ENCODE results near the gene EPS15. TPM values are rescaled to one million over a fixed set of nuclear protein-coding genes. Genes with fewer than 3 reads are reported as not detected.

EPS15 gene
- total and polyA plus RNA-seq, 12 donors, result 31.7 to 180 (median 104) TPM

DNA sequence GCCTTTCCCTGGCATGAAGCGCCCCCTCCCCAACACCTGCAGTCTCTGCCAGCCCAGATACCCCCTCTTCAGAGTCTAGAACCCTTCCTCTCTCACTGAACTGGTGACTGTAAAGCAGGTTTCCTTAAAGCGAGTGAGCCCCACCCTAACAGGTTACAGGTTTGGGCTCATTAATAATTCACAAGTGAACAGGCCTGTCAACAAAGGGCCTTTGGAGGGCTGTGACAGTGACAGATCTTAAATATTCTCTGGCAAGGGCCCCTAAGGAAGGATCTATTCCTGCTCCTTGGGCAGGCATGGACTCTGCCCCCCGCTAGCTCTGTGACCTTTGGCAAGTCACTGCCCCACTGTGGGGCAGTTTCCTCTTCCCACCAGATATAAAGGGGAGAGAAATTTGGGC lies 183.1 kb downstream of the EPS15 start:
- 89 to 97% (median 95%) methylated on average over 3 of the region's 3 CpGs for WGBS, 4 donors
- intact Hi-C loops (cut with DNase I), result no loop called here
- H3K4me3 ChIP-seq, result no peak overlapping the region
- TF ChIP-seq, protein P1, sequence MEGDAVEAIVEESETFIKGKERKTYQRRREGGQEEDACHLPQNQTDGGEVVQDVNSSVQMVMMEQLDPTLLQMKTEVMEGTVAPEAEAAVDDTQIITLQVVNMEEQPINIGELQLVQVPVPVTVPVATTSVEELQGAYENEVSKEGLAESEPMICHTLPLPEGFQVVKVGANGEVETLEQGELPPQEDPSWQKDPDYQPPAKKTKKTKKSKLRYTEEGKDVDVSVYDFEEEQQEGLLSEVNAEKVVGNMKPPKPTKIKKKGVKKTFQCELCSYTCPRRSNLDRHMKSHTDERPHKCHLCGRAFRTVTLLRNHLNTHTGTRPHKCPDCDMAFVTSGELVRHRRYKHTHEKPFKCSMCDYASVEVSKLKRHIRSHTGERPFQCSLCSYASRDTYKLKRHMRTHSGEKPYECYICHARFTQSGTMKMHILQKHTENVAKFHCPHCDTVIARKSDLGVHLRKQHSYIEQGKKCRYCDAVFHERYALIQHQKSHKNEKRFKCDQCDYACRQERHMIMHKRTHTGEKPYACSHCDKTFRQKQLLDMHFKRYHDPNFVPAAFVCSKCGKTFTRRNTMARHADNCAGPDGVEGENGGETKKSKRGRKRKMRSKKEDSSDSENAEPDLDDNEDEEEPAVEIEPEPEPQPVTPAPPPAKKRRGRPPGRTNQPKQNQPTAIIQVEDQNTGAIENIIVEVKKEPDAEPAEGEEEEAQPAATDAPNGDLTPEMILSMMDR (IDR thresholded peaks at IDR 0.05), result no peak
- no peak for TF ChIP-seq POLR2A (IDR thresholded peaks at IDR 0.05)
- peak in 1 of 7 donors; percentile 11 for DNase-seq
- H3K27ac ChIP-seq, result no peak overlapping the region
- H3K9me3 ChIP-seq (replicated peaks in 1 of 3), result no peaks in the 10 kb centered on the region
- H3K36me3 ChIP-seq (replicated peaks in 1 of 2), result no peaks in the 10 kb centered on the region
- H3K4me1 ChIP-seq (replicated peaks in 1 of 2), result peaks cover 0 to 7% of the 10 kb centered on the region in 2 donors
- no peaks in the 10 kb centered on the region for H3K27me3 ChIP-seq

DNA sequence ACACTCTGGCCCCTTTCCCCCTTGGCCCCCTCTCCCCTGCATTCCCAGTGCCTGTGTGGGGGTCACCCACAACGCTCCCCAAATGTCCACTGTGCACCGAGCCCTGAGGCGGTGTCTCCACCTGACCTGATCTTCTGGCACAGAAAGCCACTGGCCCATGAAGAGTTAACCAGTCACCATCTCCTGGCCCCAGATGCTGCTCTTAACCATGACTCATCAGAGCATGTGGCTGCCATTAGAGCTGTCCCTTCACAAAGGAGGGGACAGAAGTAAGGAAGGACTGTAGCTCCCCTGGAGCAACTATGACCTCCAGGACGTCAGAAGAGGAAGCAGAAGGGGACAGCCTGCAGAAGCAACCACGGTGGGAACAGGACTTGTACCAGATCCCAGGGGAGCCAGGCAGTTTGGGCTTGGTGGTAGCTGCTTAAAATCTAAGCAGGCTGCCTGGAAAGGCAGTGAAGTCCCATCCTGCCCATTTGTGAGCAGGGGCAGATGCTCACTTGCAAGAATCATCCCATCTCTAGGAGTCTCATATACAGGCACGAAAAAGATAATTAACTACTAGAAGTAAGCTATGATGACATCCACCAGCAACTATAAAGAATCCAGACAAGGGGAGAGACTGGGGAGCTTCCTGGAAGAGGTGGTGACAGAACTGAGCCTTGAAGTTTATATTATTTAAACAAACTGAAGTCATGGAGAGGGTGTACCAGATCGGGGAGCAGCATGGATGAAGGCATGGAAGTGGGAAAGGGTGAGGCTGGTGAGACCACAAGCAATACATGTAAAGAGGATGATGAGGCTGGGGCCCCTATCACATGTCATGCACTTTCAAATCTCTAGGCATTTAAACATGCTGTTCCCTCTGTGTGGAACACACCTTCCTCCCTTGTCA lies 187.6 kb downstream of the EPS15 start:
- peak in 1 of 2 donors; percentile 26 for TF ChIP-seq POLR2A (IDR thresholded peaks at IDR 0.05)
- TF ChIP-seq, protein P1 (IDR thresholded peaks at IDR 0.05), result no peak
- intact Hi-C loops (cut with DNase I), result no loop called here
- H3K27me3 ChIP-seq, result no peaks in the 10 kb centered on the region
- 34 to 42% (median 35%) methylated on average over 6 to 7 of the region's 7 CpGs for WGBS, 4 donors
- DNase-seq, result peak; percentile 63 to 83 (median 73)
- H3K4me3 ChIP-seq, result peak overlapping the region in 1 of 4 donors; percentile 72
- no peaks in the 10 kb centered on the region for H3K36me3 ChIP-seq (replicated peaks in 1 of 2)
- H3K9me3 ChIP-seq (replicated peaks in 1 of 3), result no peaks in the 10 kb centered on the region
- peaks cover 0 to 20% of the 10 kb centered on the region in 2 donors for H3K4me1 ChIP-seq (replicated peaks in 1 of 2)
- H3K27ac ChIP-seq, result peak overlapping the region in 3 of 5 donors; percentile 11 to 72 (median 39)

DNA sequence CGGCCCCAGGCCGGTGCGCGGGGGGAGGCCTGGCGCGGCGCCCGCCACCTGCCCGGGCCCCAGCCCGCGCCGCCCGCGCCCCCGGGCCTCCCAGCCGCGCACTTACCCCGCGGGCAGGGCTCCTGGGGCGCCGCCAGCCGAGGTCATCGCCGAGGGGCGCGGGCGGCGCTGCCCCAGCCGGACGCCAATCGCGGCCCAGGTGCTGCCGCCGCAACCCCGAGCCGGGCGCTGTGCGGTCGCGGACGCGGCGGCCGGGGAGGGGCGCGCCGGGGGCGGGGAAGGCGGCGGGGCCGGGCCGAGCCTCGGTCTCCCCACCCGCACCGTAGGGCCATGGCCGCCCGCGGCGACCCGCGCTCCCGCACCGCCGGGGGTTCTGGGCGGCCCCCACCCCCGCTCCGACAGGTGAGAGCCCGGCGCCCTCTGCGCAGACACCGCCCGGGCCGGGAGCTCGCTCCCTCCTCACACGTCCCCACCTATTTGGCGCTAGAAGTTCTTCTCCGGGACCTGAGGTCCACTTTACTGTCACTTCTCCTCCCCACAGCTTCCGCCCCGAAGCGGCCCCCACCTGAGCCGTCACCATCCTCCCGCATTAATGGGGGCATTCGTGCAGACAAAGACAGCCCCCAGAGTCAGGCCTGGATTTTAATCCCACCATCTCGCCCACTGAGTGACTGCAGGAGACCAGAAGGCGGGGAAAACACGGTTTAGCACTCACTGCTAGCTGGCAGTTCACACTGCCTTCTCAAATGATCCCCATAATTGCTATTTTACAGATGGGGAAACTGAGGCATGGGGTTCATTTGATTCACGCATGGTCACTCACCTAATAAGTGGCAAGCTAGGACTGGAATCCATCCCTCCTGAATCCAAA lies 188.5 kb downstream of the EPS15 start, which contains the start of gene TTC39A:
Gene TTC39A, minus strand, starts transcription at position 232 of the 871 bp plus-strand sequence. Its CDS starts 85 bp downstream, at position 147.
- DNase-seq, result peak in 1 of 7 donors; percentile 20
- Histone ChIP-seq H3K27ac (peak within 1 kb of the TSS in 3 of 5 donors; percentile 11 to 72 (median 39)), H3K9me3 (replicated peaks in 1 of 3) (no peaks in the 10 kb centered on the region), H3K36me3 (replicated peaks in 1 of 2) (no peaks in the 10 kb centered on the region), H3K27me3 (no peaks in the 10 kb centered on the region), H3K4me1 (replicated peaks in 1 of 2) (peaks cover 0 to 20% of the 10 kb centered on the region in 2 donors), H3K4me3 (peak within 1 kb of the TSS in 2 of 4 donors; percentile 45 to 72)
- 2 to 41% (median 6%) methylated on average over 3 to 78 of the region's 87 CpGs for WGBS, 4 donors
- TF ChIP-seq, protein P1 (IDR thresholded peaks at IDR 0.05), result no peak
- TF ChIP-seq POLR2A (IDR thresholded peaks at IDR 0.05), result no peak
- intact Hi-C loops (cut with DNase I), result no loop called here

Data from adrenal gland (tissue), 12 donors.